Lower leg skin (tissue), 4 donors: ENCODE results near the gene CPA5. TPM values are rescaled to one million over a fixed set of nuclear protein-coding genes. Genes with fewer than 3 reads are reported as not detected.
A peak's percentile ranks its signal among the peaks of the same experiment; 100 is the strongest.
"Not testable (repeated sequence)": the region's sequence is repeated elsewhere in the genome, so short reads cannot be mapped to it uniquely, and the experiment has no call there.

Source experiments
- DNase-seq, 2 donors: peaks; one replicate each; pipeline ENCODE4 v3.0.0-alpha.2; 2019; ENCODE audit warnings: low spot score in 2 of 2
- H3K4me3 ChIP-seq: fragments of 200-600 bp; sonication (generic); 2 replicates; pipeline ENCODE4 v1.5.1; 2017; ENCODE audit warnings: mild to moderate bottlenecking, low read depth; ENCODE audit not compliant: poor library complexity, severe bottlenecking
- CTCF ChIP-seq, 3 donors: fragments of 450-650 bp; IDR thresholded peaks; one replicate each; pipeline ENCODE4 v1.5.1; 2016; ENCODE audit warnings: antibody characterized with exemption in 3 of 3, mild to moderate bottlenecking in 3 of 3, moderate library complexity in 2 of 3
- POLR2A ChIP-seq, 2 donors: fragments of 450-650 bp; IDR thresholded peaks; one replicate each; pipeline ENCODE4 v1.6.1; 2016 to 2017; ENCODE audit warnings: antibody characterized with exemption in 2 of 2, mild to moderate bottlenecking in 1 of 2, moderate library complexity in 1 of 2
- WGBS, 2 donors: methylation state at CpG; one replicate each; pipeline ENCODE4 v1.1.5; 2018; 5-methylcytosine and 5-hydroxymethylcytosine counted together
- intact Hi-C: fragments of 100-400 bp; cut with DNase I; formaldehyde crosslinking; loops from one replicate; pipeline ENCODE4 v1.15.0; 2023; ENCODE audit warnings: low total_unique reads
- total RNA-seq, 4 donors: library from RNA; depleted of rRNA; stranded (reverse); fragments of >200 nt; gene quantifications; one replicate each; pipeline ENCODE4 v1.1.0, GENCODE V29; 2016

The CPA5 gene
- total RNA-seq, 4 donors from 2014 or later = not detected

GRCh38 chr7:130304878-130305277, 39.7 kb upstream of the CPA5 start:
- TF ChIP-seq CTCF (IDR thresholded peaks at IDR 0.05) = no peak
- TF ChIP-seq POLR2A (IDR thresholded peaks at IDR 0.05) = no peak
- WGBS, 2 donors = 85 to 89% methylated on average over 3 of the region's 3 CpGs
- no peak for DNase-seq
- no peak overlapping the region for H3K4me3 ChIP-seq
- intact Hi-C loops = no loop called here

GRCh38 chr7:130305433-130306042, 39.1 kb upstream of the CPA5 start:
- intact Hi-C loops = no loop called here
- no peak overlapping the region for H3K4me3 ChIP-seq
- no peak for TF ChIP-seq POLR2A (IDR thresholded peaks at IDR 0.05)
- no peak for TF ChIP-seq CTCF (IDR thresholded peaks at IDR 0.05)
- no peak for DNase-seq
- WGBS, 2 donors = 84 to 86% methylated on average over 21 of the region's 21 CpGs

- intact Hi-C loops = no loop called here
- no peak overlapping the region for H3K4me3 ChIP-seq
- no peak for DNase-seq
- 71 to 76% methylated on average over 6 of the region's 6 CpGs for WGBS, 2 donors
- no peak for TF ChIP-seq POLR2A (IDR thresholded peaks at IDR 0.05)
- no peak for TF ChIP-seq CTCF (IDR thresholded peaks at IDR 0.05)
These were observed 34.6 kb upstream of the CPA5 start for GRCh38 chr7:130309986-130310385.

- no peak for TF ChIP-seq CTCF (IDR thresholded peaks at IDR 0.05)
- no peak for TF ChIP-seq POLR2A (IDR thresholded peaks at IDR 0.05)
- intact Hi-C loops = no loop called here
- DNase-seq = no peak
- WGBS, 2 donors = 78 to 85% methylated on average over 6 of the region's 6 CpGs
- H3K4me3 ChIP-seq = no peak overlapping the region
These were observed 30.3 kb upstream of the CPA5 start for GRCh38 chr7:130314305-130314704.

- no peak overlapping the region for H3K4me3 ChIP-seq
- no peak for TF ChIP-seq POLR2A (IDR thresholded peaks at IDR 0.05)
- TF ChIP-seq CTCF (IDR thresholded peaks at IDR 0.05) = no peak
- intact Hi-C loops = no loop called here
- peak in 1 of 2 donors; percentile 29 for DNase-seq
- WGBS, 2 donors = 92 to 96% methylated on average over 1 of the region's 1 CpG
These were observed 25.1 kb upstream of the CPA5 start for GRCh38 chr7:130319541-130319940.

- H3K4me3 ChIP-seq, intact Hi-C loops: not testable (repeated sequence)
- DNase-seq = peak in 1 of 2 donors; percentile 23
- WGBS, 2 donors = 89% methylated on average over 3 of the region's 3 CpGs
These were observed 22.9 kb upstream of the CPA5 start for GRCh38 chr7:130321542-130322229.
